Ovary (tissue), 9 donors: Measurements from ENCODE around the gene RAB10. TPM values are rescaled to one million over a fixed set of nuclear protein-coding genes. Genes with fewer than 3 reads are reported as not detected.

Source experiments
- DNase-seq, 5 donors: peaks; one replicate each; pipeline ENCODE4 v3.0.0-alpha.2; 2019 to 2020
- H3K27ac ChIP-seq, 2 donors: fragments of 200-600 bp; one replicate each; pipeline versions ENCODE4 v1.5.1 to v1.8.0; 2019 to 2022
- H3K27me3 ChIP-seq: fragments of 200-600 bp; one replicate; pipeline ENCODE4 v1.8.0; 2022
- H3K36me3 ChIP-seq: fragments of 200-600 bp; sonication (generic); one replicate; pipeline ENCODE4 v1.5.1; 2019
- H3K4me1 ChIP-seq: one replicate; pipeline ENCODE4 v1.8.1; 2013; ENCODE audit warnings: mild to moderate bottlenecking, moderate library complexity; ENCODE audit not compliant: insufficient read depth
- H3K4me3 ChIP-seq: fragments of 200-600 bp; sonication (generic); one replicate; pipeline ENCODE4 v1.5.1; 2017
- H3K9me3 ChIP-seq, 2 donors: fragments of 200-600 bp in 1 of 2; sonication (generic) in 1 of 2; one replicate each; pipeline versions ENCODE4 v1.5.1 to v1.8.1; 2013 to 2019; ENCODE audit warnings: mild to moderate bottlenecking in 1 of 2, moderate library complexity in 1 of 2
- CTCF ChIP-seq, 3 donors: fragments of 450-650 bp in 2 of 3; fragments of 200-600 bp in 1 of 3; IDR thresholded peaks; one replicate each; pipeline versions ENCODE4 v1.5.1 to v1.8.0; 2016 to 2022; ENCODE audit warnings: antibody characterized with exemption in 3 of 3, mild to moderate bottlenecking in 1 of 3
- EP300 ChIP-seq: sonication (generic); formaldehyde crosslinking; IDR thresholded peaks from one replicate; pipeline ENCODE4 v1.6.1; 2017; ENCODE audit warnings: antibody characterized with exemption
- POLR2A ChIP-seq: fragments of 450-650 bp; IDR thresholded peaks from one replicate; pipeline ENCODE4 v1.6.1; 2017; ENCODE audit warnings: antibody characterized with exemption, mild to moderate bottlenecking, moderate library complexity
- WGBS, 3 donors: extraction: QIAGEN DNeasy Blood & Tissue Kit in 1 of 3; methylation state at CpG; one replicate each; pipeline versions ENCODE4 v1.1.5 to v1.1.7; 2013 to 2017; 5-methylcytosine and 5-hydroxymethylcytosine counted together
- intact Hi-C, 4 donors: fragments of 100-400 bp; cut with DNase I; formaldehyde crosslinking; loops; one replicate each; pipeline versions ENCODE4 v1.11.0 to v1.15.1; 2022 to 2023
- polyA plus RNA-seq, 2 donors: library from polyadenylated mRNA; stranded (reverse); fragments of 200-250 nt in 1 of 2; fragments of 350-450 nt in 1 of 2; fragmentation: Illumina TruSeq in 1 of 2; extraction: RNeasy Lipid Tissue Mini Kit (QIAGEN cat#74804) in 1 of 2; gene quantifications; one replicate each; pipeline ENCODE4 v1.2.3, GENCODE V29; 2013 to 2014
- total RNA-seq, 7 donors: library from RNA; depleted of rRNA in 2 of 7; stranded (reverse); fragments of >200 nt in 2 of 7; fragmentation: NEBNext Ultra II Directional in 3 of 7; extraction: Animal tissue kit (Norgen Biotek cat#: 25700) in 3 of 7; gene quantifications; one replicate each; pipeline versions ENCODE4 v1.1.0 to v1.2.4, GENCODE V29; 2016 to 2023
- donor health status: DM: no; HTN: no; CAD: no; lungs with moderate emphysema.
- donor health status: DM: no; HTN: no; CAD: no.
- donor health status: Bipolar disorder and iron deficiency.
- donor health status: DM: yes; HTN: yes; CAD: no.
- donor health status: DM: no; HTN: no; CAD: no.
- donor health status: DM: yes; HTN: yes; CAD: no.

Gene RAB10
- total and polyA plus RNA-seq, 9 donors = 37.6 to 112 (median 93.6) TPM

GRCh38 chr2:26150243-26150642 lies 116.4 kb downstream of the RAB10 start:
- no peak overlapping the region for H3K4me3 ChIP-seq
- DNase-seq = no peak
- peaks cover 4% of the 10 kb centered on the region for H3K27me3 ChIP-seq
- 75 to 81% (median 75%) methylated on average over 12 of the region's 12 CpGs for WGBS, 3 donors
- H3K36me3 ChIP-seq = no peaks in the 10 kb centered on the region
- no peak for TF ChIP-seq EP300
- no peaks in the 10 kb centered on the region for H3K4me1 ChIP-seq
- H3K9me3 ChIP-seq = no peaks in the 10 kb centered on the region
- intact Hi-C loops = no loop called here
- H3K27ac ChIP-seq = no peak overlapping the region

- H3K4me1 ChIP-seq = no peaks in the 10 kb centered on the region
- DNase-seq = no peak
- TF ChIP-seq CTCF (IDR thresholded peaks at IDR 0.05) = no peak
- no peak for TF ChIP-seq POLR2A
- no peak for TF ChIP-seq EP300
- no peaks in the 10 kb centered on the region for H3K36me3 ChIP-seq
- H3K4me3 ChIP-seq = no peak overlapping the region
- H3K27ac ChIP-seq = no peak overlapping the region
- peaks cover 4% of the 10 kb centered on the region for H3K27me3 ChIP-seq
- no peaks in the 10 kb centered on the region for H3K9me3 ChIP-seq
- 96 to 98% (median 97%) methylated on average over 5 of the region's 5 CpGs for WGBS, 3 donors
- intact Hi-C loops = no loop called here
Measured at GRCh38 chr2:26157580-26157979, 123.7 kb downstream of the RAB10 start.

GRCh38 chr2:26161926-26162325 lies 128.0 kb downstream of the RAB10 start:
- WGBS, 3 donors = 92 to 95% (median 93%) methylated on average over 7 of the region's 7 CpGs
- intact Hi-C loops = no loop called here
- H3K4me1 ChIP-seq = no peaks in the 10 kb centered on the region
- no peak overlapping the region for H3K27ac ChIP-seq
- DNase-seq = no peak
- no peaks in the 10 kb centered on the region for H3K27me3 ChIP-seq
- H3K9me3 ChIP-seq = no peaks in the 10 kb centered on the region
- no peak for TF ChIP-seq POLR2A
- no peak for TF ChIP-seq CTCF (IDR thresholded peaks at IDR 0.05)
- TF ChIP-seq EP300 = no peak
- no peak overlapping the region for H3K4me3 ChIP-seq
- H3K36me3 ChIP-seq = no peaks in the 10 kb centered on the region

GRCh38 chr2:26162963-26163362 lies 129.1 kb downstream of the RAB10 start:
- intact Hi-C loops = no loop called here
- Histone ChIP-seq H3K27me3 (no peaks in the 10 kb centered on the region), H3K36me3 (no peaks in the 10 kb centered on the region), H3K9me3 (no peaks in the 10 kb centered on the region), H3K4me1 (no peaks in the 10 kb centered on the region), H3K4me3 (no peak overlapping the region), H3K27ac (no peak overlapping the region)
- 84 to 90% (median 89%) methylated on average over 10 of the region's 10 CpGs for WGBS, 3 donors
- DNase-seq = no peak
- TF ChIP-seq CTCF (IDR thresholded peaks at IDR 0.05) = no peak
- no peak for TF ChIP-seq EP300
- no peak for TF ChIP-seq POLR2A

GRCh38 chr2:26164231-26164630 lies 130.3 kb downstream of the RAB10 start:
- 52 to 70% (median 56%) methylated on average over 1 of the region's 1 CpG for WGBS, 3 donors
- Histone ChIP-seq H3K4me3 (no peak overlapping the region), H3K36me3 (no peaks in the 10 kb centered on the region), H3K27me3 (no peaks in the 10 kb centered on the region), H3K4me1 (no peaks in the 10 kb centered on the region), H3K27ac (no peak overlapping the region), H3K9me3 (no peaks in the 10 kb centered on the region)
- no peak for DNase-seq
- TF ChIP-seq CTCF (IDR thresholded peaks at IDR 0.05) (no peak), EP300 (no peak), POLR2A (no peak)
- intact Hi-C loops = no loop called here
